Parathyroid adenoma (tissue), 2 donors: ENCODE measurements around the gene ARL10.

Experiments
- H2AFZ ChIP-seq: fragments of 300-600 bp; sonication (generic); one replicate; pipeline ENCODE4 v1.7.0; 2017; ENCODE audit warnings: antibody characterized with exemption, mild to moderate bottlenecking
- H3K27ac ChIP-seq: fragments of 300-600 bp; sonication (generic); one replicate; pipeline ENCODE4 v1.7.0; 2017
- H3K27me3 ChIP-seq: fragments of 300-600 bp; sonication (generic); one replicate; pipeline ENCODE4 v1.7.0; 2017; ENCODE audit warnings: low read length; ENCODE audit not compliant: control insufficient read depth, insufficient read depth
- H3K36me3 ChIP-seq: fragments of 300-600 bp; sonication (generic); one replicate; pipeline ENCODE4 v1.7.0; 2017; ENCODE audit warnings: low read length; ENCODE audit not compliant: control insufficient read depth, insufficient read depth
- H3K4me1 ChIP-seq: fragments of 300-600 bp; sonication (generic); one replicate; pipeline ENCODE4 v1.7.0; 2017; ENCODE audit warnings: control low read depth
- H3K4me2 ChIP-seq: fragments of 300-600 bp; sonication (generic); one replicate; pipeline ENCODE4 v1.7.0; 2017; ENCODE audit warnings: low read length
- H3K4me3 ChIP-seq: fragments of 300-600 bp; sonication (generic); one replicate; pipeline ENCODE4 v1.7.0; 2017; ENCODE audit warnings: low read depth, low read length
- H3K79me2 ChIP-seq: fragments of 300-600 bp; sonication (generic); one replicate; pipeline ENCODE4 v1.7.0; 2017; ENCODE audit warnings: control low read depth
- H3K9ac ChIP-seq: fragments of 300-600 bp; sonication (generic); one replicate; pipeline ENCODE4 v1.7.0; 2017; ENCODE audit warnings: mild to moderate bottlenecking
- H3K9me3 ChIP-seq: fragments of 300-600 bp; sonication (generic); one replicate; pipeline ENCODE4 v1.7.0; 2017; ENCODE audit warnings: low read length; ENCODE audit not compliant: control insufficient read depth
- CTCF ChIP-seq: fragments of 300-600 bp; sonication (generic); IDR thresholded peaks from one replicate; pipeline ENCODE4 v1.7.0; 2017; ENCODE audit warnings: antibody characterized with exemption, mild to moderate bottlenecking
- donor health status: primary hyperparathyroidism.

Gene ARL10

GRCh38 chr5:176334031-176334770, 31.1 kb upstream of the ARL10 start:
- H3K4me1 ChIP-seq, result no peaks in the 10 kb centered on the region
- no peak overlapping the region for H3K9ac ChIP-seq
- H3K27ac ChIP-seq, result no peak overlapping the region
- no peak overlapping the region for H3K4me2 ChIP-seq
- H3K79me2 ChIP-seq, result no peaks in the 10 kb centered on the region
- H3K36me3 ChIP-seq, result no peaks in the 10 kb centered on the region
- H3K9me3 ChIP-seq, result no peaks in the 10 kb centered on the region
- H3K4me3 ChIP-seq, result no peak overlapping the region
- no peak for TF ChIP-seq CTCF
- H2AFZ ChIP-seq, result no peak overlapping the region
- H3K27me3 ChIP-seq, result no peaks in the 10 kb centered on the region

DNA sequence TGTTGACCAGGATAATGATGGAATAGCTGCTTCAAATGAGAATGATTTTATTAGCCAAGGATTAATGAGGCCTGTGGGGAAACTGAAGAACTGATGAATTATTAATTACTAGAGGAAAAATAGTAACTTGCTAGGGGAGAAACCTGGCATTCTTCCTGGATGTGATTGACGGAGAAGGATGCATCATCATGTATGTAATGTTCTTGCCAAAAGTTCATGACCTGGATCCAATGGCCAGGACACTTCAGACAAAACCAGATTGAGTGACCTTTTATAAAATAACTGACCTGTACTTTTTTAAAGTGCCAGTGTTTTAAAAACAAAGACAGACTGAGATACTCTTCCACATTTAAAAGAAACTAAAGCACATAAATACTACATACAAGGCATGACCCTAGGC, 27.4 kb upstream of the ARL10 start:
- Histone ChIP-seq H3K27me3 (no peaks in the 10 kb centered on the region), H3K36me3 (no peaks in the 10 kb centered on the region), H3K27ac (no peak overlapping the region), H3K9me3 (no peaks in the 10 kb centered on the region), H3K4me3 (no peak overlapping the region), H3K9ac (no peak overlapping the region), H3K4me1 (no peaks in the 10 kb centered on the region), H3K79me2 (no peaks in the 10 kb centered on the region), H2AFZ (no peak overlapping the region), H3K4me2 (no peak overlapping the region)
- no peak for TF ChIP-seq CTCF

GRCh38 chr5:176339304-176339703, 26.0 kb upstream of the ARL10 start:
- no peaks in the 10 kb centered on the region for H3K27me3 ChIP-seq
- H3K4me1 ChIP-seq, result no peaks in the 10 kb centered on the region
- no peak overlapping the region for H3K4me3 ChIP-seq
- no peak overlapping the region for H2AFZ ChIP-seq
- no peaks in the 10 kb centered on the region for H3K36me3 ChIP-seq
- no peaks in the 10 kb centered on the region for H3K9me3 ChIP-seq
- H3K9ac ChIP-seq, result no peak overlapping the region
- no peak for TF ChIP-seq CTCF
- no peak overlapping the region for H3K27ac ChIP-seq
- H3K4me2 ChIP-seq, result no peak overlapping the region
- no peaks in the 10 kb centered on the region for H3K79me2 ChIP-seq

DNA sequence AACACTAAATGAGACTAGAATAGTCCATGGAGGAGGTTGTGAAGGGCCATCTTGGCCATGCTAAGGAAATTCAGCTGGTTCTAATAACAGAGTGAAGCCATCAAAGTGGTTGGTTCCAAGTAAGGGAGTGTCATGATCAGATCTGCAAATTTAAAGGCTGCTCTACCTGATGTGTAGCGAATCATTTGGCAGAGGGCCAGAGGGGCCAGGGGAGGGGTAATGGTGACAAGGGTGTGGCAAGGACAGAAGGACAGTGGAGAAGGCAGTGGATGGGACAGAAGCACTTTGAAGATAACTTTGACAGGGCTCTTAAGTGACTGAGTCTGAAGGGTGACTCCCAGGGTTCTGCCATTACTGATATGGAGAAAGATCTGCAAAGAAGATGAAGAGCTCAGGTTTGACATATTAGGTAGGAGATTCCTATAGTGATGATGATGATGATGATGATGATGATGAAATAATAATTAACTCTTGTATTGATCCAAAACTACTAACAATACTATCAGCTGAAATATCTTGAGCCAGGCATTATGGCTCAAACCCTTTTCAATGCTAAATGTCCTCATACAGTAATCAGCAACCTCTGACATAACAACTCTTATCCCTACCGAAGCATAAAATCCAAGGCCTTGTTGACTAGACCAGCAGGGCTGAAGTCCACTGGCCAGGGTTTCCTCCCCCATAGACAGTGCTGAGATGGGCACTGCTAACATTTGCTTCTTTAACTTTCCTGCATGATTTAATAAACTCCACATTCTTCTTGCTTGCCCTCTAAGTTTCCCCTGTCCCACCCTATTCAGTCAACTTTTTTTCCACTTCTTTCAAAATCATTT, 23.7 kb upstream of the ARL10 start:
- no peaks in the 10 kb centered on the region for H3K79me2 ChIP-seq
- no peaks in the 10 kb centered on the region for H3K36me3 ChIP-seq
- H3K27me3 ChIP-seq, result no peaks in the 10 kb centered on the region
- no peak overlapping the region for H2AFZ ChIP-seq
- no peak overlapping the region for H3K9ac ChIP-seq
- no peak overlapping the region for H3K27ac ChIP-seq
- H3K4me2 ChIP-seq, result no peak overlapping the region
- H3K4me1 ChIP-seq, result no peaks in the 10 kb centered on the region
- TF ChIP-seq CTCF, result no peak
- no peaks in the 10 kb centered on the region for H3K9me3 ChIP-seq
- no peak overlapping the region for H3K4me3 ChIP-seq
